ENCODE measurements around the gene TALDO1. TPM values are rescaled to one million over a fixed set of nuclear protein-coding genes. Genes with fewer than 3 reads are reported as not detected.
A peak's percentile ranks its signal among the peaks of the same experiment; 100 is the strongest.

Gene TALDO1
- total RNA-seq, 6 donors from 2014 or later: 163 to 313 (median 217) TPM

- Histone ChIP-seq H3K4me1 (peaks cover 19 to 38% (median 27%) of the 10 kb centered on the region in 4 donors), H3K36me3 (peaks cover 0 to 14% (median 1%) of the 10 kb centered on the region in 4 donors), H3K27ac (no peak overlapping the region), H3K27me3 (peaks cover 0 to 55% (median 16%) of the 10 kb centered on the region in 4 donors), H3K9me3 (no peaks in the 10 kb centered on the region), H3K4me3 (peak overlapping the region in 2 of 4 donors; percentile 27 to 34)
- no peak for TF ChIP-seq POLR2A (IDR thresholded peaks at IDR 0.05)
- TF ChIP-seq, protein P1, sequence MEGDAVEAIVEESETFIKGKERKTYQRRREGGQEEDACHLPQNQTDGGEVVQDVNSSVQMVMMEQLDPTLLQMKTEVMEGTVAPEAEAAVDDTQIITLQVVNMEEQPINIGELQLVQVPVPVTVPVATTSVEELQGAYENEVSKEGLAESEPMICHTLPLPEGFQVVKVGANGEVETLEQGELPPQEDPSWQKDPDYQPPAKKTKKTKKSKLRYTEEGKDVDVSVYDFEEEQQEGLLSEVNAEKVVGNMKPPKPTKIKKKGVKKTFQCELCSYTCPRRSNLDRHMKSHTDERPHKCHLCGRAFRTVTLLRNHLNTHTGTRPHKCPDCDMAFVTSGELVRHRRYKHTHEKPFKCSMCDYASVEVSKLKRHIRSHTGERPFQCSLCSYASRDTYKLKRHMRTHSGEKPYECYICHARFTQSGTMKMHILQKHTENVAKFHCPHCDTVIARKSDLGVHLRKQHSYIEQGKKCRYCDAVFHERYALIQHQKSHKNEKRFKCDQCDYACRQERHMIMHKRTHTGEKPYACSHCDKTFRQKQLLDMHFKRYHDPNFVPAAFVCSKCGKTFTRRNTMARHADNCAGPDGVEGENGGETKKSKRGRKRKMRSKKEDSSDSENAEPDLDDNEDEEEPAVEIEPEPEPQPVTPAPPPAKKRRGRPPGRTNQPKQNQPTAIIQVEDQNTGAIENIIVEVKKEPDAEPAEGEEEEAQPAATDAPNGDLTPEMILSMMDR (IDR thresholded peaks at IDR 0.05): no peak
- no peak for TF ChIP-seq POLR2AphosphoS5 (IDR thresholded peaks at IDR 0.05)
- TF ChIP-seq EP300 (IDR thresholded peaks at IDR 0.05): no peak
- DNase-seq: peak in 1 of 2 donors; percentile 79
- WGBS, 2 donors: 38 to 47% methylated on average over 8 to 26 of the region's 28 CpGs
- no peak for ATAC-seq (ENCODE audit: low FRiP score in 2 of 2)
Observed at GRCh38 chr11:721247-721740, 26.0 kb upstream of the TALDO1 start.

- ATAC-seq (ENCODE audit: low FRiP score in 2 of 2) (peak; percentile 14 to 19), DNase-seq (peak; percentile 55 to 88)
- Histone ChIP-seq H3K4me3 (peak overlapping the region in 1 of 4 donors; percentile 34), H3K9me3 (no peaks in the 10 kb centered on the region), H3K36me3 (peaks cover 0 to 14% (median 1%) of the 10 kb centered on the region in 4 donors), H3K4me1 (peaks cover 22 to 44% (median 32%) of the 10 kb centered on the region in 4 donors), H3K27me3 (peaks cover 0 to 56% (median 16%) of the 10 kb centered on the region in 4 donors), H3K27ac (no peak overlapping the region)
- WGBS, 2 donors: 42% methylated on average over 13 to 29 of the region's 33 CpGs
- TF ChIP-seq, protein P1 (IDR thresholded peaks at IDR 0.05): no peak
- TF ChIP-seq POLR2A (IDR thresholded peaks at IDR 0.05): no peak
- TF ChIP-seq EP300 (IDR thresholded peaks at IDR 0.05): no peak
- TF ChIP-seq POLR2AphosphoS5 (IDR thresholded peaks at IDR 0.05): no peak
Observed at GRCh38 chr11:721741-722345, 25.4 kb upstream of the TALDO1 start.

DNA sequence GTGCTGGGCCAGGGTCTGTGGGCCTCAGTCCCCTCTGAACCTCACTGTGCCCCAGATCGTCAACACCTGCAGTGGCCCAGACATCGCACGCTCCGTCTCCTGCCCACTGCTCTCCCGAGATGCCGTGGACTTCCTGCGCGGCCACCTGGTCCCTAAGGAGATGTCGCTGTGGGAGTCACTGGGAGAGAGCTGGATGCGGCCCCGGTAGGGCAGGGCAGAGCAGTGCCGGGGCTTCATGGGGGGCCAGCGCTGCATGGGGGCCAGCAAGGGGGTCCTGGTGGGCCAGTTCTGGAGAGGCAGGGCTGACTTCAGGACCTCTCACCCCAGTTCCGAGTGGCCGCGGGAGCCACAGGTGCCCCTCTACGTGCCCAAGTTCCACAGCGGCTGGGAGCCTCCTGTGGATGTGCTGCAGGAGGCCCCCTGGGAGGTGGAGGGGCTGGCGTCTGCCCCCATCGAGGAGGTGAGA, 24.9 kb upstream of the TALDO1 start:
- ATAC-seq (ENCODE audit: low FRiP score in 2 of 2) (no peak), DNase-seq (peak in 1 of 2 donors; percentile 71)
- peaks cover 27 to 49% (median 33%) of the 10 kb centered on the region in 4 donors for H3K4me1 ChIP-seq

DNA sequence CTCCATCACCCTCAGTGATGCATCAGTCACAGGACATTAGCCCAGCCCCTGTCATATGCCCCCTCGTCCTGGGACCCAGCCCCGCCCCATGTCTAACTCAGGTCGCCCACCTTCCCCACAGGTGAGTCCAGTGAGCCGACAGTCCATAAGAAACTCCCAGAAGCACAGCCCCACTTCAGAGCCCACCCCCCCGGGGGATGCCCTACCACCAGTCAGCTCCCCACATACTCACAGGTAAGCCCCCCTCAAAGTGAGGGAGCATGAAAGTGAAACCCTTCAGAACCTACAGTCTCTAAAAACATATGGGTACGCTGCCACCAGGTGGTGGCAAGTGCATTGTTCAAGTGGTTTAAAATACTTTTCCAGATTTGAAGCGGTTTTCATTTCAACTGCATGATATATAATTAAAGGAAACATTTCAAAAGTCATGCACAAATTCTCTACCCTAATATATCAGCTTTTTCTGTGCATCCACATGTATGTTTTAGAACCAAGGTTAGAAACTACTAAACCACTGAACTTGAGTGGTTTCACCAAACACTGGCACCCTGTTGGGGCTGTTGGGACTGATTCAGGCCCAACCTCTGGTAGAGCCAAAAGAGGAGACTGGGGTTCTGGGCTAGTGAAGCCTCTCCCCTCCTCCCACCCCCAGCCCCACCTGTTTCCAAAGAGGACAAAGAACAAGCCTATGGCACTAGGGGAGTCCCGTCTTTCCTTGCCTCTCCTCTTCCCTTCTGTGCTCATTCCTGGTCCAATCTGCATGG, 24.0 kb upstream of the TALDO1 start:
- DNase-seq (no peak), ATAC-seq (ENCODE audit: low FRiP score in 2 of 2) (no peak)
- peaks cover 0 to 14% (median 1%) of the 10 kb centered on the region in 4 donors for H3K36me3 ChIP-seq
- TF ChIP-seq POLR2A (IDR thresholded peaks at IDR 0.05): no peak
- TF ChIP-seq, protein P1 (IDR thresholded peaks at IDR 0.05): peak; percentile 30 to 73 (median 58)
- WGBS, 2 donors: 35 to 52% methylated on average over 4 to 8 of the region's 8 CpGs
- H3K4me3 ChIP-seq: no peak overlapping the region
- no peak overlapping the region for H3K27ac ChIP-seq
- H3K4me1 ChIP-seq: peaks cover 36 to 59% (median 40%) of the 10 kb centered on the region in 4 donors
- peaks cover 0 to 56% (median 16%) of the 10 kb centered on the region in 4 donors for H3K27me3 ChIP-seq
- no peaks in the 10 kb centered on the region for H3K9me3 ChIP-seq

More for the DNA sequence above, 24.9 kb upstream of the TALDO1 start:
- no peak overlapping the region for H3K27ac ChIP-seq
- 70 to 77% methylated on average over 2 to 11 of the region's 20 CpGs for WGBS, 2 donors
- peak overlapping the region in 1 of 4 donors; percentile 34 for H3K4me3 ChIP-seq
- H3K36me3 ChIP-seq: peaks cover 0 to 14% (median 1%) of the 10 kb centered on the region in 4 donors
- H3K9me3 ChIP-seq: no peaks in the 10 kb centered on the region
- TF ChIP-seq, protein P1 (IDR thresholded peaks at IDR 0.05): no peak
- TF ChIP-seq POLR2AphosphoS5 (IDR thresholded peaks at IDR 0.05) (no peak), POLR2A (IDR thresholded peaks at IDR 0.05) (no peak), EP300 (IDR thresholded peaks at IDR 0.05) (no peak)
- peaks cover 0 to 56% (median 16%) of the 10 kb centered on the region in 4 donors for H3K27me3 ChIP-seq
